Ascending aorta (tissue), 2 donors: ENCODE results near the gene FAM111A. TPM values are rescaled to one million over a fixed set of nuclear protein-coding genes. Genes with fewer than 3 reads are reported as not detected.

Experiments used
- DNase-seq, 2 donors: peaks; one replicate each; pipeline ENCODE4 v3.0.0-alpha.2; 2019; ENCODE audit warnings: low spot score in 2 of 2
- H3K27ac ChIP-seq, 2 donors: fragments of 200-600 bp; sonication (generic); one replicate each; pipeline ENCODE4 v1.5.1; 2016 to 2017; ENCODE audit warnings: mild to moderate bottlenecking in 1 of 2
- H3K27me3 ChIP-seq: fragments of 200-600 bp; sonication (generic); one replicate; pipeline ENCODE4 v1.5.1; 2017
- H3K36me3 ChIP-seq, 2 donors: fragments of 200-600 bp; sonication (generic); one replicate each; pipeline ENCODE4 v1.5.1; 2016
- H3K4me1 ChIP-seq, 2 donors: fragments of 200-600 bp; sonication (generic); one replicate each; pipeline ENCODE4 v1.5.1; 2016 to 2017; ENCODE audit warnings: mild to moderate bottlenecking in 1 of 2
- H3K4me3 ChIP-seq, 2 donors: fragments of 200-600 bp; sonication (generic); one replicate each; pipeline ENCODE4 v1.5.1; 2016 to 2017; ENCODE audit warnings: mild to moderate bottlenecking in 1 of 2
- H3K9me3 ChIP-seq, 2 donors: fragments of 200-600 bp; sonication (generic); one replicate each; pipeline ENCODE4 v1.5.1; 2016
- CTCF ChIP-seq, 3 experiments: fragments of 200-600 bp in 2 of 3; fragments of 450-650 bp in 1 of 3; sonication (generic) in 2 of 3; IDR thresholded peaks; one replicate each; pipeline ENCODE4 v1.5.1; 2016 to 2019; ENCODE audit warnings: antibody characterized with exemption in 3 of 3, mild to moderate bottlenecking in 1 of 3, moderate library complexity in 1 of 3
- intact Hi-C: fragments of 100-400 bp; cut with DNase I; formaldehyde crosslinking; loops from one replicate; pipeline ENCODE4 v1.15.1; 2023
- total RNA-seq: library from RNA; depleted of rRNA; stranded (reverse); fragments of >200 nt; gene quantifications from one replicate; pipeline ENCODE4 v1.1.0, GENCODE V29; 2016

The FAM111A gene
- total RNA-seq, 1 donor from 2014 or later: 54.3 TPM

- Histone ChIP-seq H3K27ac (no peak overlapping the region), H3K4me1 (no peaks in the 10 kb centered on the region), H3K4me3 (no peak overlapping the region), H3K36me3 (peaks cover 0 to 7% of the 10 kb centered on the region in 2 donors), H3K9me3 (no peaks in the 10 kb centered on the region), H3K27me3 (no peaks in the 10 kb centered on the region)
- DNase-seq: no peak
- intact Hi-C loops: no loop called here
- no peak for TF ChIP-seq CTCF (IDR thresholded peaks at IDR 0.05)
Measured at GRCh38 chr11:59179121-59179520, 36.5 kb downstream of the FAM111A start.

GRCh38 chr11:59180168-59180776 lies 37.6 kb downstream of the FAM111A start:
- Histone ChIP-seq H3K27ac (no peak overlapping the region), H3K4me1 (no peaks in the 10 kb centered on the region), H3K9me3 (no peaks in the 10 kb centered on the region), H3K4me3 (no peak overlapping the region), H3K36me3 (peaks cover 0 to 7% of the 10 kb centered on the region in 2 donors), H3K27me3 (no peaks in the 10 kb centered on the region)
- intact Hi-C loops: no loop called here
- no peak for DNase-seq
- TF ChIP-seq CTCF (IDR thresholded peaks at IDR 0.05): no peak

- Histone ChIP-seq H3K4me3 (no peak overlapping the region), H3K27ac (no peak overlapping the region), H3K36me3 (peaks cover 0 to 7% of the 10 kb centered on the region in 2 donors), H3K9me3 (no peaks in the 10 kb centered on the region), H3K4me1 (no peaks in the 10 kb centered on the region), H3K27me3 (no peaks in the 10 kb centered on the region)
- no peak for DNase-seq
- TF ChIP-seq CTCF (IDR thresholded peaks at IDR 0.05): no peak
- intact Hi-C loops: no loop called here
Measured at GRCh38 chr11:59180907-59181306, 38.3 kb downstream of the FAM111A start.

- intact Hi-C loops: no loop called here
- peaks cover 0 to 7% of the 10 kb centered on the region in 2 donors for H3K36me3 ChIP-seq
- DNase-seq: no peak
Measured at GRCh38 chr11:59181746-59182456, 39.2 kb downstream of the FAM111A start.

GRCh38 chr11:59182457-59183151 lies 39.9 kb downstream of the FAM111A start:
- TF ChIP-seq CTCF (IDR thresholded peaks at IDR 0.05): no peak
- no peak overlapping the region for H3K4me3 ChIP-seq
- no peak overlapping the region for H3K27ac ChIP-seq
- H3K27me3 ChIP-seq: no peaks in the 10 kb centered on the region
- intact Hi-C loops: no loop called here
- no peaks in the 10 kb centered on the region for H3K9me3 ChIP-seq
- DNase-seq: no peak
- peaks cover 0 to 7% of the 10 kb centered on the region in 2 donors for H3K36me3 ChIP-seq
- no peaks in the 10 kb centered on the region for H3K4me1 ChIP-seq

More at GRCh38 chr11:59181746-59182456, 39.2 kb downstream of the FAM111A start:
- no peak for TF ChIP-seq CTCF (IDR thresholded peaks at IDR 0.05)
- no peak overlapping the region for H3K27ac ChIP-seq
- H3K4me3 ChIP-seq: no peak overlapping the region
- no peaks in the 10 kb centered on the region for H3K9me3 ChIP-seq
- H3K4me1 ChIP-seq: no peaks in the 10 kb centered on the region
- no peaks in the 10 kb centered on the region for H3K27me3 ChIP-seq
